H9 (cell line): ENCODE results near the gene NUBP1. TPM values are rescaled to one million over a fixed set of nuclear protein-coding genes. Genes with fewer than 3 reads are reported as not detected.

ENCODE experiments used
- DNase-seq: peaks from one replicate; pipeline ENCODE4 v3.0.0-alpha.2; 2017
- H2AFZ ChIP-seq: one replicate; pipeline ENCODE4 v1.6.1; 2013; ENCODE audit warnings: mild to moderate bottlenecking, low read length, control low read depth, moderate library complexity
- H2AK5ac ChIP-seq: 2 replicates; pipeline ENCODE4 v1.6.1; 2013; ENCODE audit warnings: low read length, control low read depth, mixed read lengths; ENCODE audit not compliant: insufficient read length
- H2BK120ac ChIP-seq: one replicate; pipeline ENCODE4 v1.6.1; 2013; ENCODE audit warnings: low read depth, mild to moderate bottlenecking, low read length, control low read depth, inconsistent platforms; ENCODE audit not compliant: poor library complexity, severe bottlenecking
- H2BK12ac ChIP-seq: 2 replicates; pipeline ENCODE4 v1.6.1; 2013; ENCODE audit warnings: low read length, control low read depth, mixed read lengths, low read depth; ENCODE audit not compliant: insufficient read length
- H2BK15ac ChIP-seq: 2 replicates; pipeline ENCODE4 v1.6.1; 2013; ENCODE audit warnings: low read depth, low read length, control low read depth
- H2BK20ac ChIP-seq: one replicate; pipeline ENCODE4 v1.6.1; 2013; ENCODE audit warnings: low read depth, mild to moderate bottlenecking, low read length, control low read depth, inconsistent platforms; ENCODE audit not compliant: poor library complexity, severe bottlenecking
- H2BK5ac ChIP-seq: 2 replicates; pipeline ENCODE4 v1.6.1; 2013; ENCODE audit warnings: low read length, control low read depth, mixed read lengths; ENCODE audit not compliant: insufficient read length
- H3K14ac ChIP-seq: 2 replicates; pipeline ENCODE4 v1.6.1; 2013; ENCODE audit warnings: low read length, control low read depth; ENCODE audit not compliant: insufficient read depth
- H3K18ac ChIP-seq: 2 replicates; pipeline ENCODE4 v1.6.1; 2013; ENCODE audit warnings: low read depth, mild to moderate bottlenecking, mixed read lengths, low read length, control low read depth; ENCODE audit not compliant: insufficient read length
- H3K23ac ChIP-seq: 2 replicates; pipeline ENCODE4 v1.6.1; 2013; ENCODE audit warnings: low read length, control low read depth, mixed read lengths, low read depth; ENCODE audit not compliant: insufficient read length
- H3K23me2 ChIP-seq: 2 replicates; pipeline ENCODE4 v1.6.1; 2013; ENCODE audit warnings: low read depth, mild to moderate bottlenecking, mixed read lengths, low read length, control low read depth; ENCODE audit not compliant: insufficient read length, poor library complexity, severe bottlenecking
- H3K27ac ChIP-seq: 2 replicates; pipeline ENCODE4 v1.5.1; 2013; ENCODE audit warnings: low read length, control low read depth, mixed read lengths, low read depth; ENCODE audit not compliant: insufficient read length
- H3K27me3 ChIP-seq: 2 replicates; pipeline ENCODE4 v1.6.1; 2013; ENCODE audit warnings: low read length, control low read depth, inconsistent platforms; ENCODE audit not compliant: insufficient read depth
- H3K4ac ChIP-seq: 2 replicates; pipeline ENCODE4 v1.6.1; 2013; ENCODE audit warnings: low read depth, mild to moderate bottlenecking, control low read depth, inconsistent platforms, low read length, moderate library complexity
- H3K4me1 ChIP-seq: 2 replicates; pipeline ENCODE4 v1.6.1; 2013; ENCODE audit warnings: low read length, control low read depth, inconsistent platforms; ENCODE audit not compliant: insufficient read depth
- H3K4me2 ChIP-seq: 2 replicates; pipeline ENCODE4 v1.6.1; 2013; ENCODE audit warnings: low read length, control low read depth, mixed read lengths; ENCODE audit not compliant: insufficient read length, insufficient read depth
- H3K56ac ChIP-seq: 2 replicates; pipeline ENCODE4 v1.6.1; 2013; ENCODE audit warnings: low read depth, mild to moderate bottlenecking, mixed read lengths, low read length, control low read depth; ENCODE audit not compliant: insufficient read length
- H3K79me1 ChIP-seq: 2 replicates; pipeline ENCODE4 v1.6.1; 2013; ENCODE audit warnings: low read depth, mild to moderate bottlenecking, moderate library complexity, low read length, control low read depth, inconsistent platforms; ENCODE audit not compliant: insufficient read depth, poor library complexity, severe bottlenecking
- H3K79me2 ChIP-seq: 2 replicates; pipeline ENCODE4 v1.6.1; 2013; ENCODE audit warnings: low read length, control low read depth, inconsistent platforms; ENCODE audit not compliant: insufficient read depth
- H3K9ac ChIP-seq: 2 replicates; pipeline ENCODE4 v1.6.1; 2013; ENCODE audit warnings: low read length, control low read depth, mixed read lengths; ENCODE audit not compliant: insufficient read length; ENCODE audit errors: extremely low read depth
- H3K9me3 ChIP-seq: one replicate; pipeline ENCODE4 v1.6.1; 2013; ENCODE audit warnings: low read depth, low read length, inconsistent platforms; ENCODE audit not compliant: control insufficient read depth
- H3T11ph ChIP-seq: one replicate; pipeline ENCODE4 v1.6.1; 2013; ENCODE audit warnings: mild to moderate bottlenecking, low read length, control low read depth, inconsistent platforms
- H4K20me1 ChIP-seq: one replicate; pipeline ENCODE4 v1.6.1; 2013; ENCODE audit not compliant: control insufficient read depth, insufficient read length, insufficient read depth
- H4K5ac ChIP-seq: 2 replicates; pipeline ENCODE4 v1.6.1; 2013; ENCODE audit warnings: low read depth, mild to moderate bottlenecking, mixed read lengths, low read length, control low read depth; ENCODE audit not compliant: insufficient read length
- H4K8ac ChIP-seq: replicated peaks from 2 replicates; pipeline ENCODE4 v1.6.1; 2013; ENCODE audit warnings: low read length, control low read depth, mixed read lengths, low read depth; ENCODE audit not compliant: insufficient read length
- H4K91ac ChIP-seq: 2 replicates; pipeline ENCODE4 v1.6.1; 2013; ENCODE audit warnings: low read depth, mild to moderate bottlenecking, moderate library complexity, mixed read lengths, low read length, control low read depth; ENCODE audit not compliant: insufficient read length
- H3K27ac Mint-ChIP-seq, 3 experiments: 2 replicates in 2 of 3; 3 replicates in 1 of 3; pipeline ENCODE4 v1.8.0; 2020 to 2021; ENCODE audit warnings: mixed read lengths in 3 of 3, mild to moderate bottlenecking in 1 of 3, moderate library complexity in 1 of 3
- H3K27me3 Mint-ChIP-seq: 2 replicates; pipeline ENCODE4 v1.8.0; 2021; ENCODE audit warnings: low read depth, mild to moderate bottlenecking, moderate library complexity, mixed read lengths
- H3K36me3 Mint-ChIP-seq, 3 experiments: 2 replicates in 2 of 3; 3 replicates in 1 of 3; pipeline ENCODE4 v1.8.0; 2020 to 2021; ENCODE audit warnings: low read depth in 3 of 3, mixed read lengths in 3 of 3; ENCODE audit not compliant: insufficient read depth in 1 of 3
- H3K4me1 Mint-ChIP-seq, 2 experiments: 2 replicates each; pipeline ENCODE4 v1.8.0; 2020; ENCODE audit warnings: mixed read lengths in 2 of 2
- H3K4me3 Mint-ChIP-seq, 2 experiments: 2 replicates in 1 of 2; 3 replicates in 1 of 2; pipeline ENCODE4 v1.8.0; 2020 to 2021; ENCODE audit warnings: mild to moderate bottlenecking in 2 of 2, mixed read lengths in 2 of 2, moderate library complexity in 1 of 2
- H3K9me3 Mint-ChIP-seq, 2 experiments: 2 replicates in 1 of 2; 3 replicates in 1 of 2; pipeline ENCODE4 v1.8.0; 2020; ENCODE audit warnings: mild to moderate bottlenecking in 2 of 2, mixed read lengths in 2 of 2, moderate library complexity in 1 of 2
- CTCF ChIP-seq: fragments of 200-600 bp; sonication (generic); conservative IDR thresholded peaks from 3 replicates; pipeline ENCODE4 v1.8.0; 2021; ENCODE audit warnings: antibody characterized with exemption, mild to moderate bottlenecking
- WGBS: extraction: QIAGEN DNeasy Blood & Tissue Kit; methylation state at CpG from one replicate; pipeline ENCODE4 v1.1.7; 2013; ENCODE audit warnings: missing lambda C conversion rate, low lambda C conversion rate, mixed read lengths; ENCODE audit not compliant: insufficient read length; ENCODE audit errors: extremely low coverage; 5-methylcytosine and 5-hydroxymethylcytosine counted together
- total RNA-seq: library from RNA; stranded (reverse); gene quantifications from 2 replicates; pipeline ENCODE4 v1.2.1, GENCODE V29; 2021

Gene NUBP1
- total RNA-seq, 1 experiment from 2014 or later = 36.5 TPM

- Mint-ChIP-seq H3K36me3 (peaks cover 27 to 81% (median 58%) of the 10 kb centered on the region in 3 experiments; a peak in 6 of 7 replicates), H3K4me3 (no peak overlapping the region), H3K9me3 (peaks cover 0 to 2% of the 10 kb centered on the region in 2 experiments; a peak in 1 of 5 replicates), H3K27me3 (no peaks in the 10 kb centered on the region), H3K4me1 (no peaks in the 10 kb centered on the region), H3K27ac (peak overlapping the region in 2 of 3 experiments; percentile 39 to 62; a peak in 1 of 7 replicates)
- Histone ChIP-seq H3K23me2 (no peaks in the 10 kb centered on the region), H2BK120ac (no peak overlapping the region), H4K91ac (no peak overlapping the region), H3K9ac (no peak overlapping the region), H3K79me1 (no peaks in the 10 kb centered on the region), H3K27ac (no peak overlapping the region), H2AK5ac (no peak overlapping the region), H3K56ac (no peak overlapping the region), H4K20me1 (no peaks in the 10 kb centered on the region), H3K18ac (no peak overlapping the region), H3K9me3 (no peaks in the 10 kb centered on the region), H2BK20ac (no peak overlapping the region), H4K8ac (no peak overlapping the region), H3K79me2 (no peaks in the 10 kb centered on the region), H4K5ac (no peak overlapping the region), H3T11ph (no peak overlapping the region), H2BK12ac (no peak overlapping the region), H3K4me2 (no peak overlapping the region), H3K4ac (no peak overlapping the region), H2AFZ (no peak overlapping the region), H3K23ac (no peak overlapping the region), H2BK5ac (no peak overlapping the region), H3K4me1 (no peaks in the 10 kb centered on the region), H3K27me3 (no peaks in the 10 kb centered on the region), H3K14ac (no peak overlapping the region), H2BK15ac (no peak overlapping the region)
- TF ChIP-seq CTCF = no peak
- WGBS = no CpG with 5 or more reads among the region's 35 CpGs
- DNase-seq = no peak
Measured at GRCh38 chr16:10762336-10763016, 18.8 kb downstream of the NUBP1 start.
